NCI-H510A treated with DMSO at 0.1 percent for 48 hours (cell line): ENCODE data around the gene TBKBP1.

Experiments used
- DNase-seq: peaks from one replicate; lab custom pipeline; 2025; lab: John Stamatoyannopoulos, UW

Gene TBKBP1

GRCh38 chr17:47697906-47698711 is 4.1 kb downstream of the TBKBP1 start:
- no peak for DNase-seq

GRCh38 chr17:47698749-47699535 is 5.0 kb downstream of the TBKBP1 start:
- DNase-seq: no peak

GRCh38 chr17:47699536-47699840 is 5.5 kb downstream of the TBKBP1 start:
- no peak for DNase-seq

- no peak for DNase-seq
Observed at GRCh38 chr17:47700471-47701449, 6.8 kb downstream of the TBKBP1 start.

GRCh38 chr17:47701608-47702007 is 7.6 kb downstream of the TBKBP1 start:
- DNase-seq: no peak

- DNase-seq: no peak
Observed at GRCh38 chr17:47702391-47702995, 8.5 kb downstream of the TBKBP1 start.

GRCh38 chr17:47703191-47703591 is 9.2 kb downstream of the TBKBP1 start:
- DNase-seq: no peak

GRCh38 chr17:47703671-47704070 is 9.7 kb downstream of the TBKBP1 start:
- DNase-seq: no peak

- DNase-seq: no peak
Observed at GRCh38 chr17:47704116-47704515, 10.2 kb downstream of the TBKBP1 start.

GRCh38 chr17:47704736-47705135 is 10.8 kb downstream of the TBKBP1 start:
- DNase-seq: no peak

- no peak for DNase-seq
Observed at GRCh38 chr17:47705536-47706530, 11.9 kb downstream of the TBKBP1 start.

GRCh38 chr17:47707056-47707804 is 13.3 kb downstream of the TBKBP1 start:
- no peak for DNase-seq

- no peak for DNase-seq
Observed at GRCh38 chr17:47707884-47708283, 13.9 kb downstream of the TBKBP1 start.

- DNase-seq: no peak
Observed at GRCh38 chr17:47708312-47708863, 14.4 kb downstream of the TBKBP1 start.

- DNase-seq: no peak
Observed at GRCh38 chr17:47708864-47709541, 15.0 kb downstream of the TBKBP1 start.

- DNase-seq: no peak
Observed at GRCh38 chr17:47709594-47709993, 15.6 kb downstream of the TBKBP1 start.

GRCh38 chr17:47711366-47712099 is 17.6 kb downstream of the TBKBP1 start:
- no peak for DNase-seq

- no peak for DNase-seq
Observed at GRCh38 chr17:47712330-47713023, 18.5 kb downstream of the TBKBP1 start.
